HG02623 (cell line): Measurements from ENCODE around the gene DNAJB12.
"Not testable (repeated sequence)": the region's sequence is repeated elsewhere in the genome, so short reads cannot be mapped to it uniquely, and the experiment has no call there.

Experiments used
- ATAC-seq: cut with Tn5 transposase; IDR thresholded peaks from one replicate; pipeline ENCODE4 v1.9.1; 2021; ENCODE audit warnings: moderate library complexity; ENCODE audit not compliant: unreplicated experiment

The DNAJB12 gene

DNA sequence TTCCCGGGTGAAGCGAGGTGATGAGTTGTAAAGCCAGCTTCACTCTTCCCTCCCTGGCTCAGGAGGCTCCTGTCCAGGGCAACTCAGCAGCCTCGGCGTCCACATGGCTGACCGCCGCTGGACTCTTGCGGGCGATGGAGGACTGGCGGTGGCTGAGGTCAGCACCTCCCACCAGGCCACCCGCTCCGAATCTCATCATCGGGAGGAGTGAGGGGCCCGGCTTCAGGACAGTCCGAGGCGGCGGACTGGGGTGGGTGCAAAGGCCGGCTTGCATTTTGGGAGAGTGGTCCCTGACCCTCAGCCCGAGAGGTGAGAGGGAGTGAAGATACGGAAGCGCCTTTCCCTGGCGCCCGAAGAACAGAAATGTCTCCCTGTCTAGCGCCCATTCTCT, 759 bp downstream of the DNAJB12 start:
- ATAC-seq = peak; percentile 9

DNA sequence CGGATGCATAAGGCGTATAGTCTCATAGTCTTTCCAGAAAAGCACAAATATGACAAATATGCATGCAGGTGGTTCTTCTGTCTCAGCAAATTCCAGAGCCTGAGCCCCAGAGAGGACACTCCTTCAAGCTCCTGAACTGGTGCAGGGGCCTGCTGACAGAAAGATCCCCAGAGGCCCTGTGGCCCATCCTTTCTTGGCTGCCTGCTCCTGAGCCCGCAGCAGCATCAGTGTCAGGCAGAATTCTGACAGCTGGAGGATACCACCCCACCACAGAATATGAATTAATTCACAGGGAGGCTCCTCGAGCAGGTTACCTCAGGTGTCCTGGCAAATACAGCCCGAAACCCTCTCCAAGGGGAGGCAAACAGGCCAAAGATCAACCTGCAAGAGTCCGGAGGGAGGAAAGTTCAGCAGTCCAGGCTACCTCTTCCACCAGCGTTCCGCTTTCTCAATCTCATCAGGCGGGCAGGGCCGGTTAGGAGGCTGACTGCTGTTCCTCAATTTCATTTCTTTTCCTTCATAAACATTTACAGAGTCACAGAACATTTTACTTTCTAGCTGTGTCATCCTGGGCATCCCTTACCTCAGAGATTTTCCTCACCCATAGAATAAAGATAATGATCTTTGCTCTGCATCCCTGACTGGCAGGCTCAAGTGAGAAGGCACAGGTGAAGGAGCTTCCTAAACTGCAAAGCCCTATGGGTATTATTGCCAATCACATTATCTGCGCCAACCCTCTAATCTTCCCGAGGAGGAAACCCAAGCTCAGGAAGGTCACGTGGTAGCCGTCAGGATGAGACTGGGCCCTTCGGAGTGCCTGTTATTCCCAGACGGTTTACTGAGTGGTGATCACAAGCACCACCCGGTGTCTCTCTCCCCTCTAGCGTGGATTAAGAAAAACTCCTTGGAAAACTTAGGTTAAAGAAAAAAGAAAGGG, 1.4 kb downstream of the DNAJB12 start:
- ATAC-seq = no peak

- no peak for ATAC-seq
Observed at GRCh38 chr10:72351479-72351878, 3.2 kb downstream of the DNAJB12 start.

- no peak for ATAC-seq
Observed at GRCh38 chr10:72349438-72349837, 5.3 kb downstream of the DNAJB12 start.

DNA sequence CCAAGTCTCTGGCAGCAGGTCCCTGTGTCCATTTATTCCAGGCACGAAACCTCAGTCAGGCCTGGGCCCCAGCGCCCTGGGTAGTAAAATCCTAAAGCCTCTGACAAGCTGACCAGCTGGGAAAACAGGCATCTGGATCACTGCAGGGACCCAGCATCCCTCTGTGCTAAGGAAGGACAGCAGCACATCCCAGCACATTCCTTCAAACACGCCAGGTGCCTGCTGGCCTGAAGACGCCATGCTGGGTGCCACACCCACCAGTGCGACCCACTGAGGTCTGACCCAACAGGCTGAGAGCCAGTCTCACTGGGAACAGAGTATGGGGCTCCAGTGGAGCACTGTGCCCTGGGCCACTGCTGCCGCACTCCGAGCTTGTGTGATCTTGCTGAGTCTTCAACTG, 6.4 kb downstream of the DNAJB12 start:
- ATAC-seq = no peak

- ATAC-seq = not testable (repeated sequence)
Observed at GRCh38 chr10:72346117-72346516, 8.6 kb downstream of the DNAJB12 start.

GRCh38 chr10:72344932-72345331, 9.8 kb downstream of the DNAJB12 start:
- no peak for ATAC-seq

DNA sequence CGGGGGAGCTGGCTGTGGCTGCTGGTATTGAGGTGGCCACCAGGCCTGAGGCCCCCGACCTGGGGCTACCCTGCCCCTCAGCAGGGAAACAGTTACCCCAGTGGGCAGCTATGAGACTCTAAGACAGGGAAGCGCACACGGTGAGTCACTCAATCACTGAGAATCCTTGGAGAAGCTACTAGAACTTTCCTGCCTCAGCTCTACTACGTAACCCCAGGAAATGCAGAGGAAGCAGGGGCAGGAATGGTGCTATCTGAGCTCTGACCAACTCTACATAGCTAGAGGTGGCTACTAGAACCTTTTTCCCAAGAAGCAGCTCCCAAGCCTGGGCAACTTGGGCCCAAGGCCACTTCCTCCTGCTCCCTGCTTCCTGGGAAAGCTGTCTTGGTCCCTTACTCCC, 11.8 kb downstream of the DNAJB12 start:
- no peak for ATAC-seq

DNA sequence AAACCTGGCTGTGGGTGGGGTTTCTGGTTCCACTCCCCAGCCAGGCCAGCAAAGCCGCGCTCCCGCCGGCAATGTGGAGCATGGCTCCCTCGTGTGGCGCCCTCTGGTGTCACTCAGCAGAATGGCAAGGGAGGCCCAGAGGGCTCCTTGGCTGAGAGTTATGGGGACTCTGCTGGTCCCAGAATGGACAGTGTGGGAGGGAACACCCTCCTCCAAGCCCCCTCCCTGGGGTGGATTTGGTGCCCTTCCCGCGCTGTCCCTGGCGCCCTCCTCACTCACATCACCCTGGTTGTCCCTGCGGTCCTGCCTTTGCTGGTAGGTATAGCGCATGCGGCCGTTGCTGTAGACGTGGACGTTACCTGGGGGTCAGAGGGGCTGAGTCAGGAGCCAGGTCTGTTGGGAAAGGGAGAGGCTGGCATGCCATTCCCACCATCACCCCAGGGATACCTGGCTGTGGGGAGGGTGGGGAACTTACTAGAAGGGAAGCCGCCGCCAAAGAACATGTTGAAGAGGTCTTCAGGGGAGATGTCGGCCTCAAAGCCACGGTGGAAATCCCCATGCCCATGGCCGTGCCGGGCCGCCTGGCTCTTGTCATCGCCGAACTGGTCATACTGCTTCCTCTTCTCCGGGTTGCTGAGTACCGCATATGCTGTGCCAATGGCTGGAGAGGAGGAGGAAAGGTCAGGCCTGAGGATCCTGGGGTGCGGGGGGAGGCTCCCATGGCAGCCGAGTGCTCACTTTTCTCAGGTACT, 14.0 kb downstream of the DNAJB12 start:
- ATAC-seq = no peak

DNA sequence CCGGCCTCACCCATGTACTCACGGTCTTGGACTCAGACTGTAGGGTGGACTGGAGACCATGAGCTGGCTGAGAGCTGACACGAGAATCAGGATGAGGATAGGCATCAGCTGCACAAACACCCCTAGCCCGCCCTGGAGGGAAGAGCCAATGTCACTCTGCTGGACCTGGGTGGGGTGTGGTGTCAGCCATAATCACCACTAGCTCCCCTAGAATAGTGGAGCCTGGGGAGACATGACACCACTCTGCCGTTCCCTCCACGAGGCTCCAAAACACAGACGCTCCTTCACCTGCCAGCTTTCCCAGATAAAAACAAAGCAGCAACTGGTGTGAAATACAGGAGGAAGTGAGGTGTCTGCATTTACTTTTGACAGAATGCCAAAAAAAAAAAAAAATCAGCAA, 16.5 kb downstream of the DNAJB12 start:
- no peak for ATAC-seq

GRCh38 chr10:72337722-72338121, 17.0 kb downstream of the DNAJB12 start:
- no peak for ATAC-seq

- ATAC-seq = no peak
Observed at GRCh38 chr10:72337039-72337629, 17.6 kb downstream of the DNAJB12 start.

GRCh38 chr10:72336259-72337038, 18.3 kb downstream of the DNAJB12 start:
- ATAC-seq = no peak

DNA sequence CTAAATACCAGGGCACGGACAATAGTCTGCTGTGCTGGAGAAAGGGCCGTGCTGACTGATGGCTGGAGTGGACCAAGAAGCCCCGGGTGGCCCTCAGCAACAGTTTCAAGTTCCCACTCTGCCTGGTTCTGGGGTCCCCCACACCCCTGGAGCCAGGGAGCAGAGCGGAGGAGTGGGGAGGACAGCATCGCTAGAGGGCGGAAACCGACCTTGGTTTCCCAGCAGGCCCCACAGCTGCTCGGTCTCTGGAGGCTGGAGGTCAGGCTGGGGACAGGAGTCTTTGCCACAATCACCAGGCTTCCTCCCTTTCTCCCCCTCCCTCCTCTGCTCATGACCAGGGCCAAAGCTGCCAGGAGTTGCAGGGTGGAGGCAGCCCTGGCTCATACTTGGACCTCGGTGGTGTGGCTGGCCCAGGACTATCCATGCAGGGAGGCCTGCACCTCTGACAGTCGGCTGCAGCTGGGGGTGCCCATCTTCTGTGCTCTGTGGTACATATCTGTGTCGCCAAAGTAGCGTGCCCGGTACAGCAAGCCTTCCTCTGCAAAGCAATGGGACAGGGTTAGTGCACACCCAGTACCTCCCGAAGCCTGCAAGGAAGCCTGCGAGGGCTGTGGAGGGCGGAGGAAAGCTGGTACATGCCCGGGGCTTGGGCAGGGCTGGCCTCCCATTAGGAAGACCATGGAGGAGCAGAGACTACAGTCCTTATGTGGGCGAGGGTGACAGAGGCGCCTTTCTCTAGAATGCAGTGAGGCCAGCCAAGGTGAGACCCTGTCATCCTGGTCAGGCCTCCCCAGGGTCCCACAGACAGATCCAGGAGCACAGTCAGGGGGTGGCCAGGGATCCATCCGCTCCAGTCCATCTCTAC, 19.1 kb downstream of the DNAJB12 start:
- peak; percentile 17 for ATAC-seq

GRCh38 chr10:72334825-72335393, 19.8 kb downstream of the DNAJB12 start:
- ATAC-seq = peak; percentile 56

DNA sequence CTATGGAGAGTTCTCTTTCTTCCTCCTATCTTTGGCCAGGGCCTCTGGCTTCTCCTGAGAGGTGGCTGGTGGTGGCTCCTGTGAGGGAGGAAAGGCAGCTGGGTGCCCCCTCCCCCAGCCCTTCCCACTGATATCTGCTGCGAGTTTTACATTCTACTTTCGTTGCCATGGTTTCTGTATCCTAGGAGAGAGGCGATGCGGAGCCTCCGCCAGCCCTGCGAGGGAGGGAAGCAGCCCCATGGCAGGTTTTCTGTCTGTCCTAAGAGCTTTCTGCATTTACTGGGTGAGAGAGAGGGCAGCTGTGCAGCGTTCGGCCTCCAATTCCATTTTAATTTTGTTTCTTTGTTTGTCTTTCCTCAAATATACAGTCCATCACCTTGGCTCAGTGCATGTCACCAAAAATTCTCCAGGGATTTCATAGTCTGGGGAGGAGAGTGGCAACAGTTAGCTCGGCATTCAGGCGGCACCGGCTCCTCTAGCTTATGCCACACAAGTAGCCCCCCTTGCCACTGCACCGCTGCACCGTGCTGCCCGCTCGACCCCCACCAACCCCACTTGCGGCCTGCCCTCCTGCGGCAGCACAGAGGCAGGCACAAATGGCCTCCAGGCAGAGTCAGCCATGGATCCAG, 20.4 kb downstream of the DNAJB12 start:
- ATAC-seq = no peak

DNA sequence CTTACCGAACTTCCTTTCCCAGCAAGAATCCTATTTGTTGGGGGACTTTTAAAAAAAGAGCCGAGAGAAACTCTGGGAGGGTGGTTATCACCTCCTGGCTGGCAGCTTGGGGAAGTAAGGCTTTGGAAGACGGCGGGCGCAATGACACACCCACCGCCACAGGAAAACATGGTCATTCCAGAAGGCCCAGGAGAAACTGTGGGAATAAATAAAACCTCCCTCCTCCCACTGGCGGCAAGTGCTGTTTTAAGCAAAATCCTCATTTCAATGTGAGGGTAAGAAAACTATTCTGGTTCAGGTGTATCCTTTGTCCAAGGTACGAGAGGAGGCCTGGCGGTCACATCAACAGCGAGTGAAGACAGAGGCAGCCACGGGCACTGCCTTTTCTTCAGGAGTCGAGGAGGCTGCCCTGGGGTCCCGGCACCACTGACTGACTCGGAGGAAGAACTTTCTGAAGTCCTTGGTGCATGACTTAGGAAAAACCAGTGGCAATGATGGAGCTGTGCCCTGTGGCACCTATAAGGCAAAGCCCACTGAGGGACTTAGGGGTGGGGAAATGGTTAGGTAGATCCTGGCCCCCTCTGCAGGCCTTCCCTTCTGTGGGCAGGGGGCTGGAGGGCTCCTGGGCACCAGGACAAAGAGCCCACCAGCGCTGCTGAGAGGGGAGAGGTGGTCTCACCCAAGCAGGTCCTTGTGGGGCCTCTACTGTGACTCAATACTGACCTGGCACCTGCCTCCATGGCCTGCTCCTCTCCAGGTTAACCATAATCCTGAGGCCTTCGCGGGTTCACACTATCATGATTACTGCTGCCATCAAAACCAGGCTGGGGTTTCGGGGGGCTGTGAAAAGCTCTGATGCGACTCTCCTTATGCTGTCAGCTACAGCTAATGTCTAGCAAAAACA, 21.4 kb downstream of the DNAJB12 start:
- no peak for ATAC-seq

- ATAC-seq = no peak
Observed at GRCh38 chr10:72332423-72333111, 22.2 kb downstream of the DNAJB12 start.
